Smooth muscle cell (in vitro differentiated cells): ENCODE results near the gene DIO3. TPM values are rescaled to one million over a fixed set of nuclear protein-coding genes. Genes with fewer than 3 reads are reported as not detected.

Source experiments
- DNase-seq: peaks from one replicate; lab custom pipeline; 2025; ENCODE audit not compliant: unreplicated experiment; lab: John Stamatoyannopoulos, UW
- H2AFZ ChIP-seq: fragments of 200-600 bp; sonication (generic); 2 replicates; pipeline ENCODE4 v1.6.0; 2016; ENCODE audit warnings: antibody characterized with exemption, low read depth, mild to moderate bottlenecking
- H3F3A ChIP-seq: fragments of 200-600 bp; sonication (generic); 2 replicates; pipeline ENCODE4 v1.6.0; 2017; ENCODE audit warnings: antibody characterized with exemption, low read depth
- H3K27ac ChIP-seq: fragments of 200-600 bp; sonication (generic); 2 replicates; pipeline ENCODE4 v1.5.1; 2016; ENCODE audit warnings: low read depth, mild to moderate bottlenecking
- H3K27me3 ChIP-seq: fragments of 200-600 bp; sonication (generic); 2 replicates; pipeline ENCODE4 v1.6.1; 2016; ENCODE audit warnings: low read depth, mild to moderate bottlenecking
- H3K36me3 ChIP-seq: fragments of 200-600 bp; sonication (generic); 2 replicates; pipeline ENCODE4 v1.5.1; 2016; ENCODE audit warnings: low read depth
- H3K4me1 ChIP-seq: fragments of 200-600 bp; sonication (generic); 2 replicates; pipeline ENCODE4 v1.5.1; 2016; ENCODE audit warnings: low read depth
- H3K4me2 ChIP-seq: fragments of 200-600 bp; sonication (generic); 2 replicates; pipeline ENCODE4 v1.6.0; 2016; ENCODE audit warnings: mild to moderate bottlenecking
- H3K4me3 ChIP-seq: fragments of 200-600 bp; sonication (generic); 2 replicates; pipeline ENCODE4 v1.5.1; 2016; ENCODE audit warnings: mild to moderate bottlenecking
- H3K79me2 ChIP-seq: fragments of 200-600 bp; sonication (generic); 2 replicates; pipeline ENCODE4 v1.6.0; 2016; ENCODE audit warnings: low read depth, mild to moderate bottlenecking
- H3K9ac ChIP-seq: fragments of 200-600 bp; sonication (generic); 2 replicates; pipeline ENCODE4 v1.6.0; 2016; ENCODE audit warnings: low read depth
- H3K9me3 ChIP-seq: fragments of 200-600 bp; sonication (generic); replicated peaks from 2 replicates; pipeline ENCODE4 v1.5.1; 2016; ENCODE audit warnings: low read depth
- H4K20me1 ChIP-seq: fragments of 200-600 bp; sonication (generic); 2 replicates; pipeline ENCODE4 v1.6.0; 2016; ENCODE audit warnings: low read depth
- CTCF ChIP-seq: fragments of 200-600 bp; sonication (generic); IDR thresholded peaks from 2 replicates; pipeline ENCODE4 v1.5.1; 2017; ENCODE audit warnings: borderline replicate concordance, mild to moderate bottlenecking, antibody characterized with exemption; ENCODE audit not compliant: insufficient read depth, poor library complexity, severe bottlenecking
- WGBS: methylation state at CpG from one replicate; pipeline ENCODE4 v1.1.7; 2016; ENCODE audit warnings: low lambda C conversion rate; 5-methylcytosine and 5-hydroxymethylcytosine counted together
- polyA plus RNA-seq: library from polyadenylated mRNA; unstranded; fragments of >200 nt; fragmentation: Nextera tagmentation; extraction: Ambion mirVana; gene quantifications from 2 replicates; pipeline ENCODE4 v1.2.1, GENCODE V29; 2016
- total RNA-seq: library from RNA; depleted of rRNA; stranded (reverse); fragments of >200 nt; gene quantifications from 2 replicates; pipeline ENCODE4 v1.2.3, GENCODE V29; 2014

The DIO3 gene
- total and polyA plus RNA-seq, 2 experiments from 2014 or later = 21.0 to 36.5 TPM

GRCh38 chr14:101558739-101559240 lies 2.5 kb upstream of the DIO3 start:
- Histone ChIP-seq H3K27ac (no peak overlapping the region), H2AFZ (no peak overlapping the region), H3K9me3 (no peaks in the 10 kb centered on the region), H3K4me2 (peak overlapping the region; percentile 92), H4K20me1 (peaks cover 19% of the 10 kb centered on the region), H3K27me3 (peaks cover 31% of the 10 kb centered on the region), H3K79me2 (peaks cover 18% of the 10 kb centered on the region), H3K36me3 (no peaks in the 10 kb centered on the region), H3K4me1 (peaks cover 12% of the 10 kb centered on the region), H3K4me3 (peak overlapping the region; percentile 79), H3K9ac (no peak overlapping the region), H3F3A (no peaks in the 10 kb centered on the region)
- WGBS = 100% methylated on average over 1 of the region's 1 CpG
- no peak for TF ChIP-seq CTCF
- no peak for DNase-seq

- H3K36me3 ChIP-seq = no peaks in the 10 kb centered on the region
- no peak for DNase-seq
- no peak for TF ChIP-seq CTCF
- 35% methylated on average over 9 of the region's 9 CpGs for WGBS
- peaks cover 18% of the 10 kb centered on the region for H3K79me2 ChIP-seq
- no peaks in the 10 kb centered on the region for H3K9me3 ChIP-seq
- H3K9ac ChIP-seq = peak overlapping the region; percentile 34
- peaks cover 36% of the 10 kb centered on the region for H3K27me3 ChIP-seq
- H4K20me1 ChIP-seq = peaks cover 19% of the 10 kb centered on the region
- H3K27ac ChIP-seq = no peak overlapping the region
- no peaks in the 10 kb centered on the region for H3F3A ChIP-seq
- peaks cover 17% of the 10 kb centered on the region for H3K4me1 ChIP-seq
- H3K4me3 ChIP-seq = peak overlapping the region; percentile 79
- no peak overlapping the region for H2AFZ ChIP-seq
- peak overlapping the region; percentile 92 for H3K4me2 ChIP-seq
Measured at GRCh38 chr14:101559250-101559623, 2.1 kb upstream of the DIO3 start.

DNA sequence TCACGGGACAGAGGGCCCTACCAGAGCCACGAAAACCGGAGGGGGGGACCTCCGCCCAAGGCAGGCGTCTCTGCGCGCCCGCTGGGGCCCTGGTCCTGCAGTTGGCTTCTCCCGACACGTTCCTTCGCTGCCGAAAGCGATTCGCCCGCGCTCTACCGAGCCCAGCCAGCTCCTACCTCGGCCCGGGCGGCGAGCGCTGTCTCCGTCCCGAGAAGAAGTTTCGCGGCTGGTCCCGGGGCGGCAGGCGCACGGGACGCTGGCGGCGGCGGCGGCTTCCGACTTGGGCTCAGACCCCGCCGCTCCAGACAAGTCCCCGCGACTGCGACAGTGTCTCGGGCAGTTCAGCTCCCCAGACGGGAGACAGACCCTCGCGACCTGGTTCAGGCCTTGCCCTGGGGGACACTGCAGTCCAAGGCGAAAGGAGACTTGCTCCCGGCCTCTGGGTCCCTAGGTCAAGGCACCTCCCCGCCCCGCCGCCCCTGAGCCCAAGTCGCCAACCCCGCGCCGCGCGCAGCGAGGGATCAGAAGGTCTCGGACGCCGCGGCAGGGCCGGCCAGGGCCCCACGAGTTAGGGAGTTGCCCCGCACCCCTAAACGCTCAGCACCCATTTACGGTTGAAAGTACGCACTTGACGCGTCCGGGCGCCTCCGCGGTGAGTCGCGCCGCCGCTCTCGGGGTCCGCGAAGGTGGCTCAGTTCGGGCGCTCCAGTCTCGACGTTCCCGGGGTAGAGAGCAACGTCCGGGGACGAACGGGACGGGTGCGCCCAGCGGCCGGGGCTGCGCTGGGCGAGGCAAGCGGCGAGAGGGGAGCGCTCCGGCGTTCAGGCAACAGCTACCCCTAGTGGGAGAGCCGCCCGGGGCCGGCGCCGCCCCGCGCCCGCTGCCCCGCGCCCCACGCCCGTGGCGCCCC lies 1.4 kb upstream of the DIO3 start:
- DNase-seq = no peak
- peak overlapping the region; percentile 34 for H3K9ac ChIP-seq
- peaks cover 42% of the 10 kb centered on the region for H3K27me3 ChIP-seq
- peak; percentile 31 for TF ChIP-seq CTCF
- H3K4me1 ChIP-seq = peaks cover 23% of the 10 kb centered on the region
- peak overlapping the region; percentile 92 for H3K4me2 ChIP-seq
- peaks cover 19% of the 10 kb centered on the region for H4K20me1 ChIP-seq
- H3K36me3 ChIP-seq = no peaks in the 10 kb centered on the region
- no peaks in the 10 kb centered on the region for H3F3A ChIP-seq
- H3K9me3 ChIP-seq = no peaks in the 10 kb centered on the region
- H3K4me3 ChIP-seq = peak overlapping the region; percentile 79
- H2AFZ ChIP-seq = peak overlapping the region; percentile 77
- H3K27ac ChIP-seq = no peak overlapping the region
- under 1% methylated on average over 101 of the region's 113 CpGs for WGBS
- H3K79me2 ChIP-seq = peaks cover 18% of the 10 kb centered on the region
